Heart right ventricle (tissue), 16 donors: Measurements from ENCODE around the gene EHD3. TPM values are rescaled to one million over a fixed set of nuclear protein-coding genes. Genes with fewer than 3 reads are reported as not detected.

Experiments used
- ATAC-seq, 8 donors: fragments of 200-7000 bp; cut with Tn5 transposase; one replicate each; pipeline ENCODE4 v1.9.1; 2020; ENCODE audit warnings: mild to moderate bottlenecking in 8 of 8, moderate library complexity in 8 of 8, moderate number of reproducible peaks in 1 of 8
- DNase-seq, 2 donors: peaks; one replicate each; pipeline ENCODE4 v3.0.0-alpha.2; 2020
- H3K27ac ChIP-seq, 10 donors: fragments of 200-600 bp; sonication (generic) in 2 of 10; one replicate each; pipeline versions ENCODE4 v1.5.0 to v1.8.0; 2020 to 2022; ENCODE audit warnings: mild to moderate bottlenecking in 3 of 10
- H3K27me3 ChIP-seq, 7 donors: fragments of 200-600 bp; one replicate each; pipeline ENCODE4 v1.8.0; 2021 to 2022; ENCODE audit warnings: mild to moderate bottlenecking in 2 of 7
- H3K36me3 ChIP-seq, 9 donors: fragments of 200-600 bp; sonication (generic) in 1 of 9; one replicate each; pipeline versions ENCODE4 v1.5.0 to v1.8.0; 2020 to 2022; ENCODE audit warnings: mild to moderate bottlenecking in 2 of 9
- H3K4me1 ChIP-seq, 9 donors: fragments of 200-600 bp; sonication (generic) in 1 of 9; one replicate each; pipeline versions ENCODE4 v1.5.0 to v1.8.0; 2020 to 2022; ENCODE audit warnings: mild to moderate bottlenecking in 4 of 9
- H3K4me3 ChIP-seq, 10 donors: fragments of 200-600 bp; sonication (generic) in 2 of 10; one replicate each; pipeline versions ENCODE4 v1.5.0 to v1.8.0; 2020 to 2022; ENCODE audit warnings: mild to moderate bottlenecking in 7 of 10, moderate library complexity in 2 of 10
- H3K9me3 ChIP-seq, 11 donors: fragments of 200-600 bp in 10 of 11; sonication (generic) in 2 of 11; one replicate each; pipeline versions ENCODE4 v1.5.0 to v1.8.0; 2013 to 2022; ENCODE audit warnings: mild to moderate bottlenecking in 2 of 11, control low read depth in 1 of 11, moderate library complexity in 1 of 11
- CTCF ChIP-seq, 9 donors: fragments of 200-600 bp; sonication (generic) in 2 of 9; IDR thresholded peaks; one replicate each; pipeline versions ENCODE4 v1.5.0 to v1.8.0; 2021 to 2022; ENCODE audit warnings: antibody characterized with exemption in 9 of 9, mild to moderate bottlenecking in 5 of 9, moderate library complexity in 1 of 9
- WGBS, 2 donors: extraction: QIAGEN DNeasy Blood & Tissue Kit; methylation state at CpG; one replicate each; pipeline ENCODE4 v1.1.7; 2013; ENCODE audit warnings: inconsistent platforms in 1 of 2; 5-methylcytosine and 5-hydroxymethylcytosine counted together
- intact Hi-C, 10 donors: fragments of 100-400 bp; cut with DNase I; formaldehyde crosslinking; loops; one replicate each; pipeline versions ENCODE4 v1.11.1 to v1.14.2; 2022
- polyA plus RNA-seq, 2 donors: library from polyadenylated mRNA; stranded (reverse); fragments of 200-250 nt; gene quantifications; one replicate each; pipeline ENCODE4 v1.2.3, GENCODE V29; 2013
- total RNA-seq, 10 donors: library from RNA; stranded (reverse); fragmentation: NEBNext Ultra II Directional in 3 of 10; extraction: Animal tissue kit (Norgen Biotek cat#: 25700) in 3 of 10; gene quantifications; one replicate each; pipeline versions ENCODE4 v1.2.1 to v1.2.4, GENCODE V29; 2021 to 2023
- donor health status: Arrhythmogenic right ventricular cardiomyopathy.
- donor health status: ischemic (EF 13 %, LVEDD 7.1; RV severe dilation, severe dysfunction).
- donor health status: healthy with polysubstance abuse.
- donor health status: DM: no; HTN: yes; CAD: no.
- donor health status: DM: no; HTN: no; CAD: no.
- donor health status: ischemic (EF 25% LVEDD 6.9; RV normal size, moderate dysfunction).
- donor health status: ischemic (EF 25% LVEDD 5.7; RV mildly dilated, moderate dysfunction).
- donor health status: healthy.
- donor health status: DM: yes; HTN: yes; CAD: no.
- donor health status: Ischemic cardiomyopathy.
- donor health status: ischemic (EF 35%, LVEDD 5.7; RV mildly dilated, moderate dysfunction).
- donor health status: nonischemic (EF 11% LVEDD 7.7; RV severe dilation, severe dysfunction).
- donor health status: DM: yes; HTN: yes; CAD: no.
- donor health status: PGD.
- donor health status: ischemic (EF 29% LVEDD 5.4; RV normal size, mild dysfunction).
- donor health status: nonischemic (EF 23%, LVEDD 6.1; RV moderate dilation, normal function).

Gene EHD3
- total and polyA plus RNA-seq, 12 donors, result 5.3 to 40.9 (median 24.3) TPM

GRCh38 chr2:31296641-31297287 lies 62.8 kb downstream of the EHD3 start:
- Histone ChIP-seq H3K4me3 (no peak overlapping the region), H3K27ac (peak overlapping the region in 9 of 10 donors; percentile 1 to 76 (median 61)), H3K27me3 (no peaks in the 10 kb centered on the region), H3K36me3 (no peaks in the 10 kb centered on the region), H3K4me1 (peaks cover 6 to 53% (median 26%) of the 10 kb centered on the region in 9 donors), H3K9me3 (no peaks in the 10 kb centered on the region)
- ATAC-seq (peak in 7 of 8 donors; percentile 15 to 75 (median 49)), DNase-seq (no peak)
- TF ChIP-seq CTCF (IDR thresholded peaks at IDR 0.05), result no peak
- intact Hi-C loops, result loop anchor here in 1 of 10 donors (2.0 kb wide), 1 partner anchor 64 kb away; no protein-coding TSS in a partner anchor
- 24 to 27% methylated on average over 8 of the region's 8 CpGs for WGBS, 2 donors

DNA sequence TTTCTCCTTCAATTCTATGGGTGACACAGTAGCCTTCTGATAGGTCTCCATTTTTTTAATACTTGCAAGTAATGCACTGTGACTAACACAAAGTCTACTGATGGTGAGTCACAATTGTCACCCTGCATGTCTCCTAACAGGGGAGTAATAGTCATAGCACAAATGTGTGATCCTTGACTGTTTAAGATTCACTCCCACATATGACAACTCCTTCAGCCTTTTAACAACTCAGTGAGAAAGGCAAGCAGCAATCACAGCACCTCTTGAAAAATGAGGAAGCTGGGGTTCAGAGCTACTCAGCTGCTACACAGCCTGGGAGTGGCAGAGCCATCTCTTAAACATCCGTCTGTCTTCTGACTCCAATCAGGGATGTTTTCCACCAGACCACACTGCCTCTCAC lies 63.8 kb downstream of the EHD3 start:
- Histone ChIP-seq H3K36me3 (no peaks in the 10 kb centered on the region), H3K27ac (peak overlapping the region in 3 of 10 donors; percentile 1 to 76 (median 61)), H3K4me1 (peaks cover 6 to 58% (median 30%) of the 10 kb centered on the region in 9 donors), H3K27me3 (no peaks in the 10 kb centered on the region), H3K4me3 (no peak overlapping the region), H3K9me3 (no peaks in the 10 kb centered on the region)
- TF ChIP-seq CTCF (IDR thresholded peaks at IDR 0.05), result no peak
- DNase-seq (no peak), ATAC-seq (peak in 3 of 8 donors; percentile 23 to 27 (median 23))
- WGBS, 2 donors, result 53 to 60% methylated on average over 1 of the region's 1 CpG
- intact Hi-C loops, result loop anchor here in 1 of 10 donors (2.0 kb wide), 1 partner anchor 65 kb away; no protein-coding TSS in a partner anchor

GRCh38 chr2:31299547-31299946 lies 65.6 kb downstream of the EHD3 start:
- no peaks in the 10 kb centered on the region for H3K36me3 ChIP-seq
- H3K4me3 ChIP-seq, result no peak overlapping the region
- no peaks in the 10 kb centered on the region for H3K9me3 ChIP-seq
- H3K4me1 ChIP-seq, result peaks cover 8 to 58% (median 32%) of the 10 kb centered on the region in 9 donors
- 70 to 71% methylated on average over 4 of the region's 4 CpGs for WGBS, 2 donors
- no peak for TF ChIP-seq CTCF (IDR thresholded peaks at IDR 0.05)
- DNase-seq (no peak), ATAC-seq (no peak)
- H3K27me3 ChIP-seq, result no peaks in the 10 kb centered on the region
- intact Hi-C loops, result no loop called here
- no peak overlapping the region for H3K27ac ChIP-seq

GRCh38 chr2:31300309-31300708 lies 66.4 kb downstream of the EHD3 start:
- Histone ChIP-seq H3K9me3 (no peaks in the 10 kb centered on the region), H3K4me1 (peaks cover 8 to 51% (median 32%) of the 10 kb centered on the region in 9 donors), H3K27ac (no peak overlapping the region), H3K4me3 (no peak overlapping the region), H3K27me3 (no peaks in the 10 kb centered on the region), H3K36me3 (no peaks in the 10 kb centered on the region)
- DNase-seq, result no peak
- no peak for TF ChIP-seq CTCF (IDR thresholded peaks at IDR 0.05)
- intact Hi-C loops, result no loop called here
- no peak for ATAC-seq
